Natural killer cell (primary cell): Measurements from ENCODE around the gene SLC12A7. TPM values are rescaled to one million over a fixed set of nuclear protein-coding genes. Genes with fewer than 3 reads are reported as not detected.

Experiments used
- ATAC-seq, 3 donors: fragments of 150-1000 bp in 2 of 3; fragments of 200-7000 bp in 1 of 3; cut with Tn5 transposase; 1 replicate in 1 of 3; 2 replicates in 2 of 3; pipeline ENCODE4 v1.10.0; 2021; ENCODE audit warnings: mild to moderate bottlenecking in 2 of 3, moderate library complexity in 2 of 3
- DNase-seq, 2 donors: peaks; one replicate each; pipeline versions ENCODE4 v3.0.0 to v3.0.0-alpha.2; 2013 to 2021; ENCODE audit warnings: mixed read lengths in 1 of 2
- H3K27ac ChIP-seq: one replicate; pipeline ENCODE4 v1.5.1; 2013; ENCODE audit warnings: mild to moderate bottlenecking, low read length
- H3K27me3 ChIP-seq: one replicate; pipeline ENCODE4 v1.6.1; 2013; ENCODE audit warnings: low read length; ENCODE audit not compliant: control insufficient read depth, insufficient read depth
- H3K36me3 ChIP-seq: one replicate; pipeline ENCODE4 v1.6.1; 2013; ENCODE audit warnings: low read length; ENCODE audit not compliant: control insufficient read depth, insufficient read depth
- H3K4me1 ChIP-seq: one replicate; pipeline ENCODE4 v1.6.1; 2013; ENCODE audit warnings: low read length; ENCODE audit not compliant: control insufficient read depth, insufficient read depth
- H3K4me3 ChIP-seq: one replicate; pipeline ENCODE4 v1.5.1; 2013; ENCODE audit warnings: low read length
- H3K9me3 ChIP-seq: one replicate; pipeline ENCODE4 v1.6.1; 2013; ENCODE audit warnings: low read length; ENCODE audit not compliant: control insufficient read depth, insufficient read depth
- H3K27ac Mint-ChIP-seq, 2 donors: one replicate each; pipeline ENCODE4 v1.8.0; 2022; ENCODE audit warnings: mild to moderate bottlenecking in 2 of 2, mixed read lengths in 2 of 2, moderate library complexity in 1 of 2
- H3K27me3 Mint-ChIP-seq, 2 donors: one replicate each; pipeline ENCODE4 v1.8.0; 2022; ENCODE audit warnings: low read depth in 2 of 2, mixed read lengths in 2 of 2
- H3K36me3 Mint-ChIP-seq: one replicate; pipeline ENCODE4 v1.8.0; 2022; ENCODE audit warnings: mixed read lengths
- H3K4me1 Mint-ChIP-seq, 2 donors: one replicate each; pipeline ENCODE4 v1.8.0; 2022; ENCODE audit warnings: mixed read lengths in 2 of 2
- H3K4me3 Mint-ChIP-seq: one replicate; pipeline ENCODE4 v1.8.0; 2022; ENCODE audit warnings: mild to moderate bottlenecking, moderate library complexity, mixed read lengths
- H3K9me3 Mint-ChIP-seq, 2 donors: one replicate each; pipeline ENCODE4 v1.8.0; 2022; ENCODE audit warnings: mixed read lengths in 2 of 2
- CTCF ChIP-seq: fragments of 200-600 bp; IDR thresholded peaks from one replicate; pipeline ENCODE4 v1.8.0; 2022; ENCODE audit warnings: antibody characterized with exemption
- WGBS: methylation state at CpG from one replicate; pipeline ENCODE4 v1.1.7; 2013; ENCODE audit warnings: missing lambda C conversion rate; ENCODE audit not compliant: insufficient coverage; 5-methylcytosine and 5-hydroxymethylcytosine counted together
- intact Hi-C: fragments of 100-400 bp; cut with micrococcal nuclease; formaldehyde crosslinking; loops from one replicate; pipeline ENCODE4 v1.14.2; 2022
- total RNA-seq, 4 donors: library from RNA; stranded (reverse); fragments of 120-200 nt in 1 of 4; gene quantifications; one replicate each; pipeline versions ENCODE4 v1.2.3 to v1.2.4, GENCODE V29; 2013 to 2022

Gene SLC12A7
- total RNA-seq, 3 donors from 2014 or later (not counting 1 experiment from before 2014, with no cell fraction given) = 53.2 to 92.5 (median 81.3) TPM

GRCh38 chr5:1107167-1108022 lies 4.5 kb downstream of the SLC12A7 start:
- H3K9me3 ChIP-seq = no peaks in the 10 kb centered on the region
- H3K36me3 Mint-ChIP-seq = no peaks in the 10 kb centered on the region
- no peaks in the 10 kb centered on the region for H3K9me3 Mint-ChIP-seq
- DNase-seq = no peak
- H3K27ac ChIP-seq = peak overlapping the region; percentile 96
- 53% methylated on average over 26 of the region's 26 CpGs for WGBS
- H3K27ac Mint-ChIP-seq = peak overlapping the region; percentile 85 to 99
- no peak for ATAC-seq
- H3K4me3 ChIP-seq = no peak overlapping the region
- peaks cover 69% of the 10 kb centered on the region for H3K4me1 ChIP-seq
- H3K36me3 ChIP-seq = no peaks in the 10 kb centered on the region
- H3K27me3 Mint-ChIP-seq = no peaks in the 10 kb centered on the region
- intact Hi-C loops = loop anchor here (5.0 to 10.0 kb wide), 2 partner anchors 45 to 407 kb away; no protein-coding TSS in a partner anchor
- peaks cover 37 to 79% of the 10 kb centered on the region in 2 donors for H3K4me1 Mint-ChIP-seq
- H3K27me3 ChIP-seq = no peaks in the 10 kb centered on the region
- no peak for TF ChIP-seq CTCF
- H3K4me3 Mint-ChIP-seq = peak overlapping the region; percentile 70

GRCh38 chr5:1106385-1107166 lies 5.3 kb downstream of the SLC12A7 start:
- Mint-ChIP-seq H3K9me3 (no peaks in the 10 kb centered on the region), H3K36me3 (no peaks in the 10 kb centered on the region), H3K4me1 (peaks cover 42 to 87% of the 10 kb centered on the region in 2 donors), H3K27me3 (no peaks in the 10 kb centered on the region), H3K4me3 (peak overlapping the region; percentile 70), H3K27ac (peak overlapping the region; percentile 85 to 99)
- Histone ChIP-seq H3K4me3 (no peak overlapping the region), H3K27ac (peak overlapping the region; percentile 96), H3K36me3 (no peaks in the 10 kb centered on the region), H3K9me3 (no peaks in the 10 kb centered on the region), H3K27me3 (no peaks in the 10 kb centered on the region), H3K4me1 (peaks cover 76% of the 10 kb centered on the region)
- 67% methylated on average over 23 of the region's 23 CpGs for WGBS
- peak in 1 of 3 donors; percentile 16 for ATAC-seq
- DNase-seq = peak in 1 of 2 donors; percentile 37
- intact Hi-C loops = loop anchor here (5.0 to 10.0 kb wide), 2 partner anchors 46 to 408 kb away; no protein-coding TSS in a partner anchor
- TF ChIP-seq CTCF = no peak

GRCh38 chr5:1105350-1106265 lies 6.3 kb downstream of the SLC12A7 start:
- Mint-ChIP-seq H3K36me3 (no peaks in the 10 kb centered on the region), H3K27ac (peak overlapping the region; percentile 85 to 99), H3K9me3 (no peaks in the 10 kb centered on the region), H3K4me1 (peaks cover 42 to 91% of the 10 kb centered on the region in 2 donors), H3K27me3 (no peaks in the 10 kb centered on the region), H3K4me3 (peak overlapping the region; percentile 78)
- H3K27ac ChIP-seq = peak overlapping the region; percentile 96
- H3K36me3 ChIP-seq = no peaks in the 10 kb centered on the region
- H3K4me1 ChIP-seq = peaks cover 70% of the 10 kb centered on the region
- H3K9me3 ChIP-seq = no peaks in the 10 kb centered on the region
- H3K27me3 ChIP-seq = no peaks in the 10 kb centered on the region
- H3K4me3 ChIP-seq = peak overlapping the region; percentile 36
- ATAC-seq (peak; percentile 66 to 79 (median 76)), DNase-seq (peak; percentile 57 to 83)
- no peak for TF ChIP-seq CTCF
- 18% methylated on average over 19 of the region's 19 CpGs for WGBS
- intact Hi-C loops = loop anchor here (5.0 to 10.0 kb wide), 2 partner anchors 47 to 409 kb away; no protein-coding TSS in a partner anchor
